HG02884 (cell line): ENCODE data around the gene AGFG2.
"Not testable (repeated sequence)": the region's sequence is repeated elsewhere in the genome, so short reads cannot be mapped to it uniquely, and the experiment has no call there.

Experiments used
- ATAC-seq: cut with Tn5 transposase; IDR thresholded peaks from one replicate; pipeline ENCODE4 v1.9.1; 2021; ENCODE audit warnings: mild to moderate bottlenecking, moderate library complexity; ENCODE audit not compliant: unreplicated experiment

Gene AGFG2

GRCh38 chr7:100538654-100539435 is at the start of gene AGFG2:
Gene AGFG2 (plus strand): TSS chr7:100539203. CDS start chr7:100539347, 144 bp downstream.
- ATAC-seq = peak; percentile 94

DNA sequence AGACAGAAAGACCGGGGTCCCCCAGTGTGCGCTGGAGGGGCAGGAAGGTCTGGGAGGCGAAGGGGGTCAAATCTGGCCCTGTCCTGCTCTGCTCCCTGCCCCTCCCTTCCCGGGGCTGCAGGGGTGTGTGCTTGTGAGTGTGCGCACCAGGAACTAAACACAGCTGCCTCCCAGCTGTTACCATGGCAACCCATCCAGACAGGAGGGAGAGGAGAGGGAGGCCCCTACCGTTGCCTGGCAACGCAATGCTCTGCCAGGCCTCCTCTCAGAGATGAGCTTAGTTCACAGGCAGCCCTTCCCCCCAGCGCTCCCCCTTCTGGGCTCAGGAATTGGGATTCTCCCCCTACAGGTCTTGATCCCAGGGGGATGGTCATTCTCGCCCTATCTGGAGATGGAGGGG is 49.2 kb upstream of the AGFG2 start:
- no peak for ATAC-seq

GRCh38 chr7:100490483-100491191 is 48.4 kb upstream of the AGFG2 start:
- ATAC-seq = no peak

GRCh38 chr7:100491192-100491578 is 47.8 kb upstream of the AGFG2 start:
- ATAC-seq = no peak

- ATAC-seq = no peak
These were observed 46.1 kb upstream of the AGFG2 start for GRCh38 chr7:100492738-100493475.

DNA sequence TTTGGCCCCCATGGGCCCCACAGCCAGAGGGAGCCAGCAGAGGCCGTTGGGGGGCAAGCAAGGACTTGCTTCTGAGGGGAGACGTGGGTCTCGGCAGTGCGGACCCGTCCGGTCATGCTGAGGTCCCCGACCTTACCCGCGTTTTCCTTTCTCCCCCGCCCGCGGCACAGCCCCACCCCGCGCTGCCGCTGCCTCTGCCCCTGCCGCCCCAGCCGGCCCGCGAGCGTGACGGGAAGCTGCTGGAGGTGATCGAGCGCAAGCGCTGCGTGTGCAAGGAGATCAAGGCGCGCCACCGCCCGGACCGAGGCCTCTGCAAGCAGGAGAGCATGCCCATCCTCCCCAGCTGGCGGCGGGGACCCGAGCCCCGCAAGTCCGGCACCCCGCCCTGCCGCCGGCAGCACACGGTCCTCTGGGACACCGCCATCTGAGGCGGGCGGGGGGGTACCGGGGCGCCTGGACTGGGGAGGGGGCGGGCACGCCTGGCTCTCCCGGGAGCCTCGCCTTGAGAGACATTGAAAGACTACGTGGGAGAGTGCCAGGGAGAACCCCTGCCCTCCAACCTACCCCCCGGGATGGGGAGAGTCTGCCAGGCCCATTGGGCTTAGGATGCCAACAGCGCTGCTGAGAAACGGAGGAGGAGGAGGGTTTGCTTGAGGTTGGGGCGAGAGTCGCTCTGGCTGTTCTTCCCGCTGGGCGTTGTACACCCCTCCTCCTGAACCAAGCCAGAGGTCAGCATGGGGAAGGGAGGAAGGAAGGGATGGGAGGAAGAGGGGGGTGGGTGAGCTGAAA is 45.3 kb upstream of the AGFG2 start:
- ATAC-seq = no peak

DNA sequence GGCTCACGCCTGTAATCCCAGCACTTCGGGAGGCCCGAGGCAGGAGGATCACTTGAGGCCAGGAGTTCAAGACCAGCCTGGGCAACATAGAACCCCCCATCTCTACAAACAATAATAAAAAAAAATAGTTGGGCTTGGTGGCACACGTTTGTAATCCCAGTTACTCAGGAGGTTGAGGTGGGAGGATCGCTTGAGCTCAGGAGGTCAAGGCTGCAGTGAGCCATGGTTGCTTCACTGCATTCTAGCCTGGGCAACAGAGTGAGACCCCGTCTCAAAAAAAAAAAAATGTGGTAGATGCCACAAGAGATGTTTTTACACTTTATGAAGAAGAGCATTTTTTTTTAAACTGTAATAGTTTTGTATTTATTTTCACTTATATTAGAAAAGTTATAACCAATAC is 42.5 kb upstream of the AGFG2 start:
- no peak for ATAC-seq

- not testable (repeated sequence) for ATAC-seq
These were observed 38.3 kb upstream of the AGFG2 start for GRCh38 chr7:100500743-100501142.

- not testable (repeated sequence) for ATAC-seq
These were observed 35.0 kb upstream of the AGFG2 start for GRCh38 chr7:100504031-100504430.

DNA sequence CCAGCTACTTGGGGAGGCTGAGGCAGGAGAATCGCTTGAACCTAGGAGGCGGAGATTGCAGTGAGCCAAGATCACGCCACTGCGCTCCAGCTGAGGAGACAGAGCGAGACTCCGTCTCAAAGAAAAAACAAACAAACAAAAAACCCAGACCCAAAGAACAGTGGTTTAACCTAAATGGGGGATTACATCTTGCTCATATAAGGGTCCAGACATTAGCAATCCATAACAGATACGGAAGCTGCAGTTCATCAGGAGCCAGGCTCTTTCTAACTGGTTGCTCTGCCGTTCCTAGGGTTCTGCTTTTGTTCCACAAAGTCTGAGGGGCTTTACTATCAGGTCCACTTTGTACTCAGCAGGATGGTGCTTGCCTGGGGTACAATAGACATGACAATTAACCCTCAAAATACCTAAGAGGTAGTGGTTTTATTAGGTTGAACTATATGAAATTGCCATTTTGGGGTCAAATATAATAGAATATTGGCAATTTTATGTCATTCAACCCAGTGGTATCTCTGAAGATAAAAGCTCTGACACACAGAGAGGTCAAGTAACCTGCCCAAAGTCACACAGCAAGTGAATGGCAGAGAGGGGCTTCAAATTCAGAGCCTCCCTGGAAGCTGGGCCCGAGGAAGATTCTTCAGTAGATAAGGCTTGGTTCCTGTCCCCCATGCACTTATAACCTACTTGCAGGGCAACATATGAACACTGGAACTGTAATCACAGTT is 34.0 kb upstream of the AGFG2 start:
- no peak for ATAC-seq

DNA sequence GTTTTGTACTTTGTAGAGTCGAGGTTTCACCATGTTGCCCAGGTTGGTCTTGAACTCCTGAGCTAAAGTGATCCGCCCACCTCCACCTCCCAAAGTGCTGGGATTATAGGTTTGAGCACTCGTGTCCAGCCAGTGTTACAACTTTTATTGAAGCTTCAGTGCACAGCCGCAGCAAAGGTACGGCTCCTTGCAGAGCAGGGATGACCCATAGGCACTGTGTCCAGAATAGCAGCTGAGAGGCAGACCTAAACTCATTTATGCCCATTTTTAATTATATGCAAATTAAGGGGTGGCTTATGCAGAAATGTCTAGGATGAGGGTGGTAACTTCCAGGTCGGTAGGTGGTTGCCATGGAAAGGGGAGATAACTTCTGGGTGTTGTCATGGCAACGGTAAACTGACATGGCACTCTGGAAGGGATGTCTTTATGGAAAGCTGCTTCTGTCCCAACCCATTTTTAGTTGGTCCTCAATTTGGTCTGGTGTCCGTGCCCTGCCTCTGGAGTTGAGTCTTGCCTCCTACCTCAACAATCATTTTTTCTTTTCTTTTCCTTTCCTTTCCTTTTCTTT is 32.6 kb upstream of the AGFG2 start:
- no peak for ATAC-seq

GRCh38 chr7:100509231-100509630 is 29.8 kb upstream of the AGFG2 start:
- ATAC-seq = no peak

DNA sequence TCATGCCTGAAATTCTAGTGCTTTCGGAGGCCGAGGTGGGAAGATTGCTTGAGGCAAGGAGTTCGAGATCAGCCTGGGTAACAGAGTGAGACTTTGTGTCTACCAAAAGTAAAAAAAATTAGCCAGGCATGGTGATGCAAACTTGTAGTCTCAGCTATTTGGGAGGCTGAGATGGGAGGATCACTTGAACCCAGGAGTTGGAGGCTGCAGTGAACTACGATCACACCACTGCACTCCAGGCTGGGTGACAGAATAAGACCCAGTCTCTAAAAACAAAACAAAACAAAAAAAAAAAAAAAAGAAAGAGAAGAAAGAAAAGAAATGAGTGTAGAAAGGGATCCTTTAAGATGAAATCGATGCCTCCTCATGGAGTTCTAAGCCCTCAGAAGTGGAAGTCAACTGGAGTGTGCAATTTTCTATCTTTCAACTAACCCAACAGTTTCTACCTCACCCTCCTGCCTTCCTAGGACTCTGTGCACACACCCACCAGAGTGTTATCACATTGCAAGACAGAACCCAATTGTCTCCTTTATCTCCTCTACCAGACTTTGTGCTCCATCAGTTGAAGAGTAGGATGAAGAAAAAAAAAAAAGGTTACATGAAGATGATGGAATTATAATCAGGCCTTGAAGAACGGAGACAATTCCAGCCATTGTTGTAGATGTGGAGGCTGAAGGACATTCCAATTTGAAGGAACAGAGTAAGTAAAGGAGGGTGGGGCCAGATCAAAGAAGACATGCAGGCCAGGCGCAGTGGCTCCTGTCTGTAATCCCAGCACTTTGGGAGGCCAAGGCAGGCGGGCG is 28.4 kb upstream of the AGFG2 start:
- ATAC-seq = no peak

DNA sequence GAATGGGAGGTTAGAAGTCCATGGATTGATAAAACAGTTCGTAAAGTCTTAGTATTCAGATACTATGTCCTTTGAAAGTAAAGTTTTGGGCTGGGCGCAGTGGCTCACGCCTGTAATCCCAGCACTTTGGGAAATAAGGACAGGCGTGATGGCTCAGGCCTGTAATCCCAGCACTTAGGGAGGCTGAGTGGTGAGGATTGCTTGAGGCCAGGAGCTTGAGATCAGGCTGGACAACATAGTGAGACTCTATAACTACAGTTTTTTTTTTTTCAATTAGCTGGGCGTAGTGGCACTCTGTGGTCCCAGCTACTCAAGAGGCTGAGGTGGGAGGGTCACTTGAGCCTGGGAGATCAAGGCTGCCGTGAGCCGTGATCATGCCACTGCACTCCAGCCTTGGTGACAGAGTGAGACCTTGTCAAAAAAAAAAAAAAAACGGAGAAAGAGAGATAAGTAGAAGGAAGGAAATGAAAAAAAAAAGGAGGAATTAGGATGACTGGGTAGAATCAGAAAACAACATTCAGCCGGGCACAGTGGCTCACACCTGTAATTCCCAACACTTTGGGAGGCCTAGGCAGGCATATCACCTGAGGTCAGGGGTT is 25.7 kb upstream of the AGFG2 start:
- no peak for ATAC-seq

GRCh38 chr7:100515072-100515532 is 23.9 kb upstream of the AGFG2 start:
- no peak for ATAC-seq

- no peak for ATAC-seq
These were observed 22.7 kb upstream of the AGFG2 start for GRCh38 chr7:100516135-100516812.

GRCh38 chr7:100517305-100517704 is 21.7 kb upstream of the AGFG2 start:
- no peak for ATAC-seq

DNA sequence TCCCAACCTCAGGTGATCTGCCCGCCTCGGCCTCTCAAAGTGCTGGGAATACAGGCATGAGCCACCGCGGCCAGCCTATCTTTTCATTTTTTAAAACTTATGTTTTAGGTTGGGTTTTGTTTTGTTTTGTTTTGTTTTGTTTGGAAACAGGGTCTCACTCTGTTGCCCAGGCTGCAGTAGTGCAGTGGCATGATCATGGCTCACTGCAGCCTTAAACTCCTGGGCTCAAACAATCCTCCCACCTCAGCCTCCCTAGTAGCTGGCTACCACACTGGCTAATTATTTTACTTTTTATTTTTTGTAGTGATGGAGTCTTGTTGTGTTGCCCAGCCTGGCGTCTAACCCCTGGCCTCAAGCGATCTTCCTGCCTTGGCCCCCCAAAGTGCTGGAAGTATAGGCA is 19.4 kb upstream of the AGFG2 start:
- ATAC-seq = no peak
